ENCODE measurements around the gene WNT1. TPM values are rescaled to one million over a fixed set of nuclear protein-coding genes. Genes with fewer than 3 reads are reported as not detected.

The WNT1 gene
- total and polyA plus RNA-seq, 8 donors, result not detected

GRCh38 chr12:49030714-49031572, 52.8 kb downstream of the WNT1 start:
- no peaks in the 10 kb centered on the region for H3K9me3 ChIP-seq
- WGBS, 5 donors, result 95 to 98% (median 96%) methylated on average over 18 to 19 of the region's 19 CpGs
- H3K27ac ChIP-seq, result no peak overlapping the region
- H3K4me3 ChIP-seq, result no peak overlapping the region
- no peaks in the 10 kb centered on the region for H3K4me1 ChIP-seq
- H3K27me3 ChIP-seq, result no peaks in the 10 kb centered on the region
- TF ChIP-seq CTCF (IDR thresholded peaks at IDR 0.05), result no peak
- no peak for TF ChIP-seq POLR2A (IDR thresholded peaks at IDR 0.05)
- TF ChIP-seq POLR2AphosphoS5 (IDR thresholded peaks at IDR 0.05), result no peak
- TF ChIP-seq EP300 (IDR thresholded peaks at IDR 0.05), result no peak
- DNase-seq, result no peak
- intact Hi-C loops (cut with DNase I; ENCODE audit: low total_unique reads), result no loop called here
- H3K36me3 ChIP-seq, result peaks cover 84 to 100% (median 97%) of the 10 kb centered on the region in 4 donors

GRCh38 chr12:49031573-49032161, 53.5 kb downstream of the WNT1 start:
- H3K9me3 ChIP-seq, result no peaks in the 10 kb centered on the region
- DNase-seq, result no peak
- H3K36me3 ChIP-seq, result peaks cover 80 to 99% (median 96%) of the 10 kb centered on the region in 4 donors
- H3K4me3 ChIP-seq, result no peak overlapping the region
- H3K27me3 ChIP-seq, result no peaks in the 10 kb centered on the region
- TF ChIP-seq CTCF (IDR thresholded peaks at IDR 0.05) (no peak), EP300 (IDR thresholded peaks at IDR 0.05) (no peak), POLR2AphosphoS5 (IDR thresholded peaks at IDR 0.05) (no peak), POLR2A (IDR thresholded peaks at IDR 0.05) (no peak)
- no peak overlapping the region for H3K27ac ChIP-seq
- no peaks in the 10 kb centered on the region for H3K4me1 ChIP-seq
- intact Hi-C loops (cut with DNase I; ENCODE audit: low total_unique reads), result no loop called here
- 86 to 88% (median 87%) methylated on average over 5 to 8 of the region's 8 CpGs for WGBS, 5 donors

Small RNA genes lying within 50 kb of the gene (small RNA-seq; reads per million reads assigned to genes)
- gene RNU6-940P, result 0 reads per million in 4 donors

Other genes starting within 250 kb of the WNT1 start
- gene ADCY6, start 189.2 kb upstream of the WNT1 start, total RNA-seq, result 100 to 1,000 TPM in 2 of 5 donors, 10 to 100 TPM in 3; 32.1 to 432 (median 58.8) TPM
- gene ADCY6, start 189.2 kb upstream of the WNT1 start, polyA plus RNA-seq, result 10 to 100 TPM in 2 of 3 donors, 1 to 10 TPM in 1; 5.8 to 18.3 (median 16.6) TPM
- 100 to 1,000 TPM in 1 of 5 donors, 10 to 100 TPM in 1, 1 to 10 TPM in 2, under 1 TPM in 1; under 0.01 to 140 (median 9.9) TPM for gene CACNB3, start 159.8 kb upstream of the WNT1 start, total RNA-seq
- gene CACNB3, start 159.8 kb upstream of the WNT1 start, polyA plus RNA-seq, result 10 to 100 TPM; 11.8 to 18.4 (median 13.5) TPM
- gene DDX23, start 126.2 kb upstream of the WNT1 start, total RNA-seq, result 10 to 100 TPM; 31.3 to 88.1 (median 82.2) TPM
- 10 to 100 TPM; 30.3 to 41.7 (median 34.2) TPM for gene DDX23, start 126.2 kb upstream of the WNT1 start, polyA plus RNA-seq
- 10 to 100 TPM in 1 of 5 donors, 1 to 10 TPM in 3, not detected in 1; 3.5 to 21.0 (median 5.0) TPM for gene RND1, start 112.5 kb upstream of the WNT1 start, total RNA-seq
- 10 to 100 TPM; 12.2 to 20.5 (median 20.5) TPM for gene RND1, start 112.5 kb upstream of the WNT1 start, polyA plus RNA-seq
- 10 to 100 TPM in 3 of 5 donors, 1 to 10 TPM in 2; 7.6 to 53.6 (median 16.0) TPM for gene FKBP11, start 52.8 kb upstream of the WNT1 start, total RNA-seq
- 10 to 100 TPM; 32.7 to 63.6 (median 47.7) TPM for gene FKBP11, start 52.8 kb upstream of the WNT1 start, polyA plus RNA-seq
- 10 to 100 TPM; 35.0 to 54.5 (median 42.4) TPM for gene ARF3, start 20.8 kb upstream of the WNT1 start, total RNA-seq
- 10 to 100 TPM; 34.7 to 56.5 (median 42.6) TPM for gene ARF3, start 20.8 kb upstream of the WNT1 start, polyA plus RNA-seq
- 10 to 100 TPM in 1 of 5 donors, 1 to 10 TPM in 1, not detected in 3; 3.1 to 21.7 TPM for gene WNT10B, start 6.6 kb upstream of the WNT1 start, total RNA-seq
- under 1 TPM in 1 of 3 donors, not detected in 2; 0.68 TPM for gene WNT10B, start 6.6 kb upstream of the WNT1 start, polyA plus RNA-seq
- gene DDN, start 21.1 kb downstream of the WNT1 start, total RNA-seq, result under 1 TPM in 1 of 5 donors, not detected in 4; 0.18 TPM
- under 1 TPM; 0.08 to 0.31 (median 0.19) TPM for gene DDN, start 21.1 kb downstream of the WNT1 start, polyA plus RNA-seq
- 10 to 100 TPM in 4 of 5 donors, 1 to 10 TPM in 1; 5.8 to 68.7 (median 36.9) TPM for gene PRKAG1, start 40.5 kb downstream of the WNT1 start, total RNA-seq
- 10 to 100 TPM; 42.6 to 61.7 (median 48.7) TPM for gene PRKAG1, start 40.5 kb downstream of the WNT1 start, polyA plus RNA-seq
- gene KMT2D, start 82.5 kb downstream of the WNT1 start, total RNA-seq, result 100 to 1,000 TPM in 3 of 5 donors, 10 to 100 TPM in 2; 65.4 to 220 (median 110) TPM
- 10 to 100 TPM in 1 of 3 donors, 1 to 10 TPM in 2; 3.2 to 17.2 (median 7.4) TPM for gene KMT2D, start 82.5 kb downstream of the WNT1 start, polyA plus RNA-seq
- not detected for gene RHEBL1, start 91.7 kb downstream of the WNT1 start, total RNA-seq
- gene RHEBL1, start 91.7 kb downstream of the WNT1 start, polyA plus RNA-seq, result 1 to 10 TPM in 1 of 3 donors, under 1 TPM in 1, not detected in 1; 0.75 to 1.0 TPM
- 1 to 10 TPM in 1 of 5 donors, under 1 TPM in 2, not detected in 2; 0.29 to 1.1 (median 0.58) TPM for gene DHH, start 116.5 kb downstream of the WNT1 start, total RNA-seq
- under 1 TPM; 0.10 to 0.15 (median 0.12) TPM for gene DHH, start 116.5 kb downstream of the WNT1 start, polyA plus RNA-seq
- gene LMBR1L, start 132.5 kb downstream of the WNT1 start, total RNA-seq, result 10 to 100 TPM; 11.2 to 61.4 (median 54.9) TPM
- 10 to 100 TPM in 1 of 3 donors, 1 to 10 TPM in 2; 6.8 to 40.4 (median 7.8) TPM for gene LMBR1L, start 132.5 kb downstream of the WNT1 start, polyA plus RNA-seq
- 100 to 1,000 TPM; 205 to 529 (median 339) TPM for gene TUBA1B, start 153.1 kb downstream of the WNT1 start, total RNA-seq
- gene TUBA1B, start 153.1 kb downstream of the WNT1 start, polyA plus RNA-seq, result 100 to 1,000 TPM; 436 to 710 (median 468) TPM
- gene TUBA1A, start 210.8 kb downstream of the WNT1 start, total RNA-seq, result 100 to 1,000 TPM in 4 of 5 donors, 10 to 100 TPM in 1; 82.2 to 279 (median 156) TPM
- 100 to 1,000 TPM in 1 of 3 donors, 10 to 100 TPM in 2; 64.5 to 104 (median 89.7) TPM for gene TUBA1A, start 210.8 kb downstream of the WNT1 start, polyA plus RNA-seq